ENCODE measurements around the gene KANTR.

DNA sequence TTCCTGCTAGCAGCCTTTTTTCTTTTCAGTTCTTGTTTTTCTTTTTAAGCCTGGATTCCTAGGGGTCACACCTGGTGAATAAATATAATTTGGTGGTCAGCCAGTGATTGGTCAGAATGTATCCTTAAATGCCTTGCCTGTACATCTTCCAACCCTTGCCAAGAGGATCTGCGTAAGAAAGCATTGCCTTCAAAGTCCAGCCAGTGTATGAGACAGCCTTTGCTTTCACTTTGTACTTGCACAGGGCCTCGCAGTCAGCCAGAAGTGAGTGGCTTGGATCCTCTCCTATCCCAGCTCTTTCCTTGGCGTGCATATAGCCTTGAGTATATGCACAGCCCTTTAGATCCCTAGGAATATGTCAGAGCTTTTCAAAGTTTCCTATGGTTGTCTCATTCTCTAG, 22.2 kb downstream of the KANTR start:
- no peak for TF ChIP-seq EZH2 (IDR thresholded peaks at IDR 0.05; ENCODE audit: insufficient read depth, low read length)
- TF ChIP-seq CTCF (IDR thresholded peaks at IDR 0.05; ENCODE audit: insufficient read depth, low read depth, low read length) = no peak
